Measurements from ENCODE around the gene CNFN. TPM values are rescaled to one million over a fixed set of nuclear protein-coding genes. Genes with fewer than 3 reads are reported as not detected.

CNFN gene
- total RNA-seq, 2 experiments from 2014 or later: not detected

DNA sequence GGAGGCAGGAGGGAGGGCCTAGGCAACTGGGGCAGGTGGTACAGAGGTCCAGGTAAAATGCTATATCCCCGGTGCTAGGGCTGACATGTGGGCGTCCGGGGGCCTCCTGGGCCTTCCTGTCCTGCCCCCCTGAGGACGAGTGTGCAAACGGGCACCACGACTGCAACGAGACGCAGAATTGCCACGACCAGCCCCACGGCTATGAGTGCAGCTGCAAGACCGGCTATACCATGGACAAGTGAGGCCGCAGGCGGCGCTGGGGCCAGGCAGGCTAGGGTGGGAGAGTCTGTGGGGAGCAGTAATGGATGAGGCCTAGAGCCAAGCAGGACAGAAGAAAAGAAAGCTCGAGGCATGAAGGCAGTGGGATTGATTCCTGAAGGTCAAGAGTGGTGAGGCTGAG lies 21.3 kb downstream of the CNFN start:
- Mint-ChIP-seq H3K36me3 (peaks cover 2% of the 10 kb centered on the region), H3K27ac (no peak overlapping the region), H3K4me1 (ENCODE audit: low read depth) (no peaks in the 10 kb centered on the region), H3K9me3 (peaks cover 2% of the 10 kb centered on the region), H3K4me3 (no peak overlapping the region), H3K27me3 (no peaks in the 10 kb centered on the region)
- CTCF ChIA-PET: no interaction called here
- POLR2A ChIA-PET: no interaction called here
- no peak for DNase-seq
- intact Hi-C loops (cut with micrococcal nuclease): no loop called here

DNA sequence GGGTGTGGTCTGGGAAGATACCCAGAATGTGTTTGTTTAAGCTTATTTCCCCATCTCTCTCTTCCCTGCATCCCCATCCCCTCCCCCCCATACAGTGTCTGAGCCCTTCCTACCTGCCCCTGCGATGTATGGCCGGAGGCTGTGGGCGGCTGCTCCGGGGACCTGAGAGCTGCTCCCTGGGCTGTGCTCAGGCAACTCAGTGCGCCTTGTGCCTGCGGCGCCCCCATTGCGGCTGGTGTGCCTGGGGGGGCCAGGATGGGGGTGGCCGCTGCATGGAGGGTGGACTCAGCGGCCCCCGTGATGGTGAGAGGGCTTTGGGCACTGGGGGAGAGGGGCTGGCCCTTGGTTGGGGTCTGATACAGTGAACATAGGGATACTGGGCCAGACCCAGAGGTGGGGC lies 21.7 kb downstream of the CNFN start:
- Mint-ChIP-seq H3K4me1 (ENCODE audit: low read depth) (no peaks in the 10 kb centered on the region), H3K27me3 (no peaks in the 10 kb centered on the region), H3K27ac (no peak overlapping the region), H3K36me3 (peaks cover 5% of the 10 kb centered on the region), H3K4me3 (no peak overlapping the region), H3K9me3 (peaks cover 3% of the 10 kb centered on the region)
- DNase-seq: no peak
- ChIA-PET POLR2A (no interaction called here), CTCF (no interaction called here)
- intact Hi-C loops (cut with micrococcal nuclease): no loop called here

DNA sequence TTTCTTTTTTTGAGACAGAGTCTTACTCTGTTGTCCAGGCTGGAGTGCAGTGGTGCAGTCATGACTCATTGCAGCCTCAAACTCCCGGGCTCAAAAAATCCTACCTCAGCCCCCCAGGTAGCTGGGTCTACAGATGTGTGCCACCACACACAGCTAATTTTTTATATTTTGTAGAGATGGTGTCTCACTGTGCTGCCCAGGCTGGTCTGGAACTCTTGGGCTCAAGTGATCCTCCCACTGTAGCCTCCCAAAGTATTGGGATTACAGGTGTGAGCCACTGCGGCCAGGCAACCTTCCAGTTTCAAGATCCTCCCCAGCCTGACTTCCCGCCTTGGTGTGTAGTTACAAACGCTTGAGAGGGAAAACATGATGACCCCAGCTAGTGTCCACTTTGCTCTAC lies 22.2 kb downstream of the CNFN start:
- Mint-ChIP-seq H3K9me3 (peaks cover 3% of the 10 kb centered on the region), H3K36me3 (peaks cover 7% of the 10 kb centered on the region), H3K4me1 (ENCODE audit: low read depth) (no peaks in the 10 kb centered on the region), H3K4me3 (no peak overlapping the region), H3K27ac (no peak overlapping the region), H3K27me3 (no peaks in the 10 kb centered on the region)
- intact Hi-C loops (cut with micrococcal nuclease): no loop called here
- POLR2A ChIA-PET: no interaction called here
- CTCF ChIA-PET: no interaction called here
- DNase-seq: no peak

DNA sequence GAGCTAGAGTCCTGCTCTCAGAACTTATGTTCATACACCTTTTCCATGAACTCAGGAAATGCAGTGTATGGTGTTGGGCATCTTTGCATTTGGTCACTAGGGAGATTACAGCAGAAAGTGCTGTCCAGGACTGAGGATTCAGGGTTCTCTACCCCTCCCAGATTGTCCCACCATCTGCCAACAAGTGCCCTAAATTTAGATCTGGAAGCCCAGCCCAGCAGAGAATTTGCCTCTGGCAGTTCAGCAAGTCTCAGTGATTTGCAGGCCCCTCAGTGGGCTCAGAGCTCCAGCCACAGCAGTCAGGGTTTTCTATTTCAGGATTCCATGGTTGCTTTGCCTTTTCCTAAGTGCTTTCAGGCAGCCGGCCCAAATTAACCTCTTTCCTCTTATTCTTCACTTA lies 23.4 kb downstream of the CNFN start:
- Mint-ChIP-seq H3K36me3 (peaks cover 7% of the 10 kb centered on the region), H3K4me1 (ENCODE audit: low read depth) (no peaks in the 10 kb centered on the region), H3K4me3 (no peak overlapping the region), H3K27ac (no peak overlapping the region), H3K27me3 (no peaks in the 10 kb centered on the region), H3K9me3 (peaks cover 3% of the 10 kb centered on the region)
- POLR2A ChIA-PET: no interaction called here
- intact Hi-C loops (cut with micrococcal nuclease): no loop called here
- DNase-seq: no peak
- CTCF ChIA-PET: interaction anchor here (0.6 kb wide), 1 partner anchor 183 kb away, joined by 3 read pairs; no protein-coding TSS in a partner anchor

DNA sequence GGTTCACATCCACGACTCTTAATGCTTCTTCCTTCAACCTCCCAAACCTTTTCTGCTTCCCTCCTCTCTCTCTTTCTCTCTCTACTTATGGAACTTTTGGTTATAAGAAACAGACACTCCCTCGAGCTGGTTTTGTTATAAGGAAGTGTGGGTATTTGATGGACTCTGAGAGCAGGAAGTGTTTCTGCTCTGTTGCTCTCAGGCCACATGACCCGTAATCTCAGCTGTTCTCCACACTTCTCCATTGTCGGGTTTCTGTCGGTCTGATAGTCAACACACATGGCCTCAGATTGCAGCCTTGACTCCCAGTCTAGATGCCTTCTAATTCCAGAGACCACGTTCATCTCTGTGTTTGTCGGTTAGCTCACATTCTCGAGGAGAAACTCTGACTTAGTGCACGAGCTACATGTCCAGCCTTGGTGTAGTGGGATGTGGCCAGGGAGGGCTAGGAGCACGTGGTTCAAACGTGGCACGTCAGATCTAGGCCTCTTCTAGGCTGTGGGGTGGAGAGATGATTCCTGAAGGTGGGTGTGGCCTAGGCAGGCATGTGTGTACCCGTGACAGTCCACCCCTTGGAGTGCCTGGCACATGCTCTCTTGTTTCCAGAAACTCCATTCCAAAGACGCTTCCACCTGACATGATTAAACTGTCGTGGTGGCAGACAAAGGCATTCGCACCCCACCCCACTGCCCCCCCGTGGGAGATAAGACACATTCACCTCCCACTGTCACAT lies 26.3 kb downstream of the CNFN start:
- CTCF ChIA-PET: no interaction called here
- H3K27ac Mint-ChIP-seq: no peak overlapping the region
- H3K36me3 Mint-ChIP-seq: peaks cover 7% of the 10 kb centered on the region
- H3K27me3 Mint-ChIP-seq: no peaks in the 10 kb centered on the region
- H3K4me1 Mint-ChIP-seq (ENCODE audit: low read depth): no peaks in the 10 kb centered on the region
- intact Hi-C loops (cut with micrococcal nuclease): no loop called here
- no peak overlapping the region for H3K4me3 Mint-ChIP-seq
- DNase-seq: no peak
- H3K9me3 Mint-ChIP-seq: peaks cover 3% of the 10 kb centered on the region
- POLR2A ChIA-PET: no interaction called here

DNA sequence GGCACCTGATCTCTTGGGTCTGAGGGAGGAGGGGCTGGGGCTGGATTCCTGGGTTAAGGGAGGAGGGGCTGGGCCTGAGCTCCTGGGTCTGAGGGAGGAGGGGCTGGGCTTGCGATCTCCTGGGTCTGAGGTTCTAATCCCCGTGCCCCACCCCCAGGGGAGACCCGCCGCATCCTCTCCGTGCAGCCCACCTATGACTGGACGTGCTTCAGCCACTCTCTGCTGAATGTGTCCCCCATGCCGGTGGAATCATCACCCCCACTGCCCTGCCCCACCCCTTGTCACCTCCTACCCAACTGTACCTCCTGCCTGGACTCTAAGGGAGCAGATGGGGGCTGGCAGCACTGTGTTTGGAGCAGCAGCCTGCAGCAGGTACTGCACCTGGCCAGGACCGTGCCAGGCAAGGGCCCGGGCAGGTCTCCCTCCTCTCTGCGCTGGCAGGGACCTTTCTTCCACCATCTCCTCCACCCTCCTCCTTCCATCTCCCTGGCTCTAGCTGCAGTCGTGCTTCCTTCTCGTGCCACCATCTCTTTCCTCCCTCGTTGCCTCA lies 27.1 kb downstream of the CNFN start:
- H3K27ac Mint-ChIP-seq: no peak overlapping the region
- intact Hi-C loops (cut with micrococcal nuclease): no loop called here

DNA sequence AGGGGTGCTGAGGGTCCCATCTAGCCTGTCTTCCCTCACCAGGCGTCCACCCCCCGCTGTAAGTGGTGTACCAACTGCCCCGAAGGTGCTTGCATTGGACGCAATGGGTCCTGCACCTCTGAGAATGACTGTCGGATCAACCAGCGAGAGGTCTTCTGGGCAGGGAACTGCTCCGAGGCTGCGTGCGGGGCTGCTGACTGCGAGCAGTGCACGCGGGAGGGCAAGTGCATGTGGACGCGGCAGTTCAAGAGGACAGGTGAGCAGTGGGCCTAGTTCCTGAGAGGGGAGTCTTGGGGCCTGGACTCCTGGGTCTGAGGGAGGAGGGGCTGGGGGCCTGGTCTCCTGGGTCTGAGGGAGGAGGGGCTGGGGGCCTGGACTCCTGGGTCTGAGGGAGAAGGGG lies 27.8 kb downstream of the CNFN start:
- H3K27ac Mint-ChIP-seq: no peak overlapping the region
- POLR2A ChIA-PET: no interaction called here
- H3K27me3 Mint-ChIP-seq: no peaks in the 10 kb centered on the region
- peaks cover 3% of the 10 kb centered on the region for H3K9me3 Mint-ChIP-seq
- peaks cover 7% of the 10 kb centered on the region for H3K36me3 Mint-ChIP-seq
- intact Hi-C loops (cut with micrococcal nuclease): no loop called here
- H3K4me1 Mint-ChIP-seq (ENCODE audit: low read depth): no peaks in the 10 kb centered on the region
- CTCF ChIA-PET: no interaction called here
- no peak overlapping the region for H3K4me3 Mint-ChIP-seq
- no peak for DNase-seq

More for the DNA sequence above, 27.1 kb downstream of the CNFN start:
- H3K4me1 Mint-ChIP-seq (ENCODE audit: low read depth): no peaks in the 10 kb centered on the region
- peaks cover 3% of the 10 kb centered on the region for H3K9me3 Mint-ChIP-seq
- H3K4me3 Mint-ChIP-seq: no peak overlapping the region
- no peak for DNase-seq
- POLR2A ChIA-PET: no interaction called here
- CTCF ChIA-PET: interaction anchor here (0.7 kb wide), 1 partner anchor 292 kb away, joined by 3 read pairs; no protein-coding TSS in a partner anchor
- peaks cover 7% of the 10 kb centered on the region for H3K36me3 Mint-ChIP-seq
- no peaks in the 10 kb centered on the region for H3K27me3 Mint-ChIP-seq

DNA sequence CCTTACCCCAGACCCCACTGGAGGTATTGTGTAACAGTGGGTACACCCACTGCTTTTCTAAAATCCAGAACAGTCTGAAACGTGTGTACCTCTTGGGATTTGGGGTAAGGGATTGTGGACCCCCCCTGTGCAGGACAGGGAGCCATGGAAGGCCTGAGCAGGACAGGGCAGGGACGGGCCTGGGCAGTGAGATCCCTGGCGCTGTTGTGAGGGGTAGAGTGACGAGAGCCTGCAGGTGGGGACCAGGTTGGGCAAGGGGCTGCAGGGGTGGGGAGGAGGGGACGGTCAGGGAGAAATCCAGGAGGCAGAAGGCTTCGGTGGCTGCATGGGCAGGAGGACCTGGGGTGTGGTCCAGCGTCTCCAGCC lies 28.6 kb downstream of the CNFN start:
- intact Hi-C loops (cut with micrococcal nuclease): no loop called here
- H3K4me3 Mint-ChIP-seq: no peak overlapping the region
- H3K36me3 Mint-ChIP-seq: peaks cover 7% of the 10 kb centered on the region
- CTCF ChIA-PET: no interaction called here
- H3K27ac Mint-ChIP-seq: no peak overlapping the region
- no peaks in the 10 kb centered on the region for H3K27me3 Mint-ChIP-seq
- H3K4me1 Mint-ChIP-seq (ENCODE audit: low read depth): no peaks in the 10 kb centered on the region
- H3K9me3 Mint-ChIP-seq: peaks cover 3% of the 10 kb centered on the region
- POLR2A ChIA-PET: no interaction called here
- DNase-seq: no peak

DNA sequence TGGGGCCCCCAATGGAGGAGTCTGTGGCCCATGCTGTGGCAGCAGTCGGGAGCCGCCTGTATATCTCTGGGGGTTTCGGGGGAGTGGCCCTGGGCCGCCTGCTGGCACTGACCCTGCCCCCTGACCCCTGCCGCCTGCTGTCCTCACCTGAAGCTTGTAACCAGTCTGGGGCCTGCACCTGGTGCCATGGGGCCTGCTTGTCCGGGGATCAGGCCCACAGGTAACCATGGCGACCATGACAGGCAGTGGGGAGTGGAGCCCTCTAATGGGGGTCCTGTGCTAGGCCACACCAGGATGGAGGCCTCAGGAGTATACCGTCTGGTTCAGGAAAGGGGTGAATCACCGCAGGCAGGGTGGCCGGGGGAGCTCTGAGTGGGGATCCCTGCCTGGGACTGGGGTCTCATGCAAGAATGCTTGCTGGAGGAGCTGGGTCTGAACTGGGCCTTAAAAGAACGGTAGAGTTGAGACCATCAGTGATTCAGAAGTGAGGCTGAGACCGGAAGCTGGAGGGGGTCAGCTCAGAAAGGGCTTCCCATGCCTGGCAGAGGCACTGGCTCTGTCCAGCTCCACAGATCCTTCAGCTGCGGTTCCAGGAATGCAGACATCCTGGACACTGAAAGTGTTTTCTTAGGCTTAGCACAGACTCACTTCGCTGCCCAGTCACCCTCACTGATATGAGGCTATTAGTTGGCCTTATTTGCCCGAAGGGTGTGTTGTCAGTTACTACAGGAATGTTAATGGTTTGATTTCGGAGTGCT lies 29.1 kb downstream of the CNFN start:
- POLR2A ChIA-PET: no interaction called here
- Mint-ChIP-seq H3K9me3 (peaks cover 3% of the 10 kb centered on the region), H3K27ac (no peak overlapping the region), H3K4me1 (ENCODE audit: low read depth) (no peaks in the 10 kb centered on the region), H3K27me3 (no peaks in the 10 kb centered on the region), H3K4me3 (no peak overlapping the region), H3K36me3 (peaks cover 7% of the 10 kb centered on the region)
- DNase-seq: no peak
- intact Hi-C loops (cut with micrococcal nuclease): no loop called here
- CTCF ChIA-PET: no interaction called here

DNA sequence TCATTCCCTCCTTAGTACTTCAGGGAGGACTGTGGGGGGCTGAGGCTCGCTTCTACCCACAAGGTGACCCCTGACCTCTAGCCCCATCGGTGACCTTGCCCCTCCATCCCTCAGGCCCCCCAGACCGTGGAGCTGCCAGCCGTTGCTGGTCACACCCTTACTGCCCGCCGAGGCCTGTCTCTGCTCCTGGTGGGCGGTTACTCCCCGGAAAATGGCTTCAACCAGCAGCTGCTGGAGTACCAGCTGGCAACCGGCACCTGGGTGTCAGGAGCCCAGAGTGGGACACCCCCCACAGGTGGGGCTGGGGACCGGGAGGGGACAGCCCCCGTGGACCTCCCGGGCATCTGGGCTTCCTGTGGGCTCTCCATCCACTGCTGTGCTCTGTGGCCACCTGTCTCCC lies 32.8 kb downstream of the CNFN start:
- no peak for DNase-seq
- no peaks in the 10 kb centered on the region for H3K27me3 Mint-ChIP-seq
- H3K4me3 Mint-ChIP-seq: no peak overlapping the region
- H3K9me3 Mint-ChIP-seq: no peaks in the 10 kb centered on the region
- ChIA-PET POLR2A (no interaction called here), CTCF (no interaction called here)
- H3K4me1 Mint-ChIP-seq (ENCODE audit: low read depth): no peaks in the 10 kb centered on the region
- intact Hi-C loops (cut with micrococcal nuclease): no loop called here
- no peak overlapping the region for H3K27ac Mint-ChIP-seq
- H3K36me3 Mint-ChIP-seq: peaks cover 2% of the 10 kb centered on the region

DNA sequence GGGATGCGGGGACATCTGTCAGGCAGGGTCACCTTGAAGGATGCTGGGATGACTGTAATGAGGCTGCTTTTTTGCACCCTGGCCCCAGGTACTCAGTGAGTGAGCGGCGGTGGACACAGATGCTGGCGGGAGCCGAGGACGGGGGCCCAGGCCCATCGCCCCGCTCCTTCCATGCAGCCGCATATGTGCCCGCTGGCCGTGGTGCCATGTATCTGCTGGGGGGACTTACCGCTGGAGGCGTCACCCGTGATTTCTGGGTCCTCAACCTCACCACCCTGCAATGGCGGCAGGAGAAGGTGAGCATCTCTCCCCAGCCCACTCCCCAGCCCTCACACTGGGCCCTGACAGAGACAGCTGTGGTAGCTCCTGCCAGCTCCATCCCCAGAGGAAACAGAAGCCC lies 33.4 kb downstream of the CNFN start:
- Mint-ChIP-seq H3K9me3 (no peaks in the 10 kb centered on the region), H3K36me3 (peaks cover 2% of the 10 kb centered on the region), H3K4me1 (ENCODE audit: low read depth) (no peaks in the 10 kb centered on the region), H3K27me3 (no peaks in the 10 kb centered on the region), H3K27ac (no peak overlapping the region), H3K4me3 (no peak overlapping the region)
- intact Hi-C loops (cut with micrococcal nuclease): no loop called here
- CTCF ChIA-PET: no interaction called here
- DNase-seq: no peak
- POLR2A ChIA-PET: no interaction called here

DNA sequence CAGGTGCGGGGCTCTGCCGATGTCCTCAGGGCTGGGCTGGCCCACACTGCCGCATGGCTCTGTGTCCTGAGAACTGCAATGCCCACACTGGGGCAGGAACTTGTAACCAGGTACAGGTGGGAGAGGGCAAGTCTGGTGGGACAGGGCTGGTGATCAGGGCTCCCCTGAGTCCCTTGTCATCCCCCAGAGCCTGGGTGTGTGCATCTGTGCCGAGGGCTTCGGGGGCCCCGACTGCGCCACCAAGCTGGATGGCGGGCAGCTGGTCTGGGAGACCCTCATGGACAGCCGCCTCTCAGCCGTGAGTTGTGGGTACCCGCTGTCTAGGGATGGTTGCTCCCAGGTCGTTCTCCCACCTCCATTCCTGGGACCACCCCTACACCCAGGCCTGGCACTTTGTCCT lies 34.2 kb downstream of the CNFN start:
- ChIA-PET CTCF (no interaction called here), POLR2A (interaction anchor here (0.6 kb wide), 1 partner anchor 1273 kb away, joined by 3 read pairs; no protein-coding TSS in a partner anchor)
- no peak for DNase-seq
- H3K9me3 Mint-ChIP-seq: no peaks in the 10 kb centered on the region
- H3K27me3 Mint-ChIP-seq: no peaks in the 10 kb centered on the region
- H3K4me1 Mint-ChIP-seq (ENCODE audit: low read depth): no peaks in the 10 kb centered on the region
- intact Hi-C loops (cut with micrococcal nuclease): no loop called here
- peaks cover 2% of the 10 kb centered on the region for H3K36me3 Mint-ChIP-seq
- no peak overlapping the region for H3K27ac Mint-ChIP-seq
- H3K4me3 Mint-ChIP-seq: no peak overlapping the region
